Heart left ventricle (tissue), 16 donors: ENCODE results near the gene SKA1. TPM values are rescaled to one million over a fixed set of nuclear protein-coding genes. Genes with fewer than 3 reads are reported as not detected.
"Not testable (repeated sequence)": the region's sequence is repeated elsewhere in the genome, so short reads cannot be mapped to it uniquely, and the experiment has no call there.

Source experiments
- ATAC-seq, 4 donors: fragments of 200-7000 bp; cut with Tn5 transposase; one replicate each; pipeline ENCODE4 v1.9.1; 2020 to 2022; ENCODE audit warnings: moderate library complexity in 4 of 4, mild to moderate bottlenecking in 3 of 4, moderate number of reproducible peaks in 1 of 4
- DNase-seq, 5 donors: peaks; one replicate each; pipeline ENCODE4 v3.0.0-alpha.2; 2020
- H3K27ac ChIP-seq, 12 donors: fragments of 200-600 bp; sonication (generic) in 4 of 12; one replicate each; pipeline versions ENCODE4 v1.5.0 to v1.8.0; 2016 to 2022; ENCODE audit warnings: mild to moderate bottlenecking in 2 of 12
- H3K27me3 ChIP-seq, 9 donors: fragments of 200-600 bp; sonication (generic) in 2 of 9; one replicate each; pipeline versions ENCODE4 v1.5.1 to v1.8.0; 2016 to 2022; ENCODE audit warnings: mild to moderate bottlenecking in 3 of 9
- H3K36me3 ChIP-seq, 9 donors: fragments of 200-600 bp; sonication (generic) in 2 of 9; one replicate each; pipeline versions ENCODE4 v1.5.0 to v1.8.0; 2018 to 2022; ENCODE audit warnings: mild to moderate bottlenecking in 2 of 9
- H3K4me1 ChIP-seq, 12 donors: fragments of 200-600 bp; sonication (generic) in 4 of 12; one replicate each; pipeline versions ENCODE4 v1.5.0 to v1.8.0; 2016 to 2022; ENCODE audit warnings: mild to moderate bottlenecking in 3 of 12
- H3K4me3 ChIP-seq, 12 donors: fragments of 200-600 bp; sonication (generic) in 4 of 12; one replicate each; pipeline versions ENCODE4 v1.5.0 to v1.8.0; 2017 to 2022; ENCODE audit warnings: mild to moderate bottlenecking in 9 of 12, moderate library complexity in 4 of 12
- H3K9me3 ChIP-seq, 12 donors: fragments of 200-600 bp; sonication (generic) in 4 of 12; one replicate each; pipeline versions ENCODE4 v1.5.0 to v1.8.0; 2016 to 2022; ENCODE audit warnings: mild to moderate bottlenecking in 1 of 12
- POLR2A ChIP-seq, 2 donors: fragments of 450-650 bp; IDR thresholded peaks; one replicate each; pipeline ENCODE4 v1.6.1; 2017; ENCODE audit warnings: antibody characterized with exemption in 2 of 2, mild to moderate bottlenecking in 2 of 2, moderate library complexity in 2 of 2
- WGBS, 4 donors: extraction: QIAGEN DNeasy Blood & Tissue Kit in 2 of 4; methylation state at CpG; one replicate each; pipeline versions ENCODE4 v1.1.5 to v1.1.7; 2013 to 2018; 5-methylcytosine and 5-hydroxymethylcytosine counted together
- intact Hi-C, 10 donors: fragments of 100-400 bp; cut with DNase I; formaldehyde crosslinking; loops; one replicate each; pipeline versions ENCODE4 v1.11.1 to v1.14.2; 2022
- polyA plus RNA-seq, 2 donors: library from polyadenylated mRNA; stranded (reverse); fragments of 200-250 nt; gene quantifications; one replicate each; pipeline ENCODE4 v1.2.3, GENCODE V29; 2013
- total RNA-seq, 9 donors: library from RNA; depleted of rRNA in 2 of 9; stranded (reverse); fragments of >200 nt in 2 of 9; fragmentation: NEBNext Ultra II Directional in 3 of 9; extraction: Animal tissue kit (Norgen Biotek cat#: 25700) in 3 of 9; gene quantifications; one replicate each; pipeline versions ENCODE4 v1.1.0 to v1.2.4, GENCODE V29; 2016 to 2023
- TF ChIP-seq, protein P1 (sequence below), 12 donors: fragments of 200-600 bp; sonication (generic) in 4 of 12; IDR thresholded peaks; one replicate each; pipeline versions ENCODE4 v1.5.0 to v1.8.0; 2018 to 2022; ENCODE audit warnings: antibody characterized with exemption in 12 of 12, mild to moderate bottlenecking in 5 of 12
- donor health status: ischemic (EF 13 %, LVEDD 7.1; RV severe dilation, severe dysfunction).
- donor health status: healthy with polysubstance abuse.
- donor health status: DM: no; HTN: yes; CAD: no.
- donor health status: DM: no; HTN: no; CAD: no.
- donor health status: ischemic (EF 25% LVEDD 6.9; RV normal size, moderate dysfunction).
- donor health status: ischemic (EF 25% LVEDD 5.7; RV mildly dilated, moderate dysfunction).
- donor health status: healthy.
- donor health status: DM: yes; HTN: yes; CAD: no.
- donor health status: ischemic (EF 35%, LVEDD 5.7; RV mildly dilated, moderate dysfunction).
- donor health status: nonischemic (EF 11% LVEDD 7.7; RV severe dilation, severe dysfunction).
- donor health status: DM: yes; HTN: yes; CAD: no.
- donor health status: PGD.
- donor health status: ischemic (EF 29% LVEDD 5.4; RV normal size, mild dysfunction).
- donor health status: nonischemic (EF 23%, LVEDD 6.1; RV moderate dilation, normal function).

SKA1 gene
- total and polyA plus RNA-seq, 11 donors = 0.11 to 4.4 (median 0.34) TPM; not detected in 3

DNA sequence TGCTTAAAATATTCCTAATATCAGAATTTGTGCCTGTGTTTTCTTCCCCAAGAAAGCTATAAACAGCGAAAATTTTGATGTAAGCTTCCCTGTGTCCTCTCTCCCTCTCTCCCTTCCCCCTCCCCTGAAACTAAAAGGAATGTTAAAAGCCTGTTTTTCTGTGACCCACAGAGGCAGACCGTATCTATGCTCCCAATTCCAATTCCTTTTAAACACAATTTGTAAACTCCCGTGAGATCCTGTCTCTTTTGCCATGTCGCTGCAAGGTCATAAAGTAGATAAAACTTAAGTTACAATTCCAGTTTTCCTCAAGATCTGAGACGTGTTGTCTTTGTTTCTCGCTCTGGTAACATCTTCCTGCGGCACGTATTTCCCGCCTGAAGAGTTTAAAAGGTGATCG lies 23.3 kb downstream of the SKA1 start:
- peaks cover 0 to 5% (median 0%) of the 10 kb centered on the region in 12 donors for H3K4me1 ChIP-seq
- intact Hi-C loops = no loop called here
- peaks cover 0 to 26% (median 7%) of the 10 kb centered on the region in 9 donors for H3K27me3 ChIP-seq
- no peak for TF ChIP-seq POLR2A (IDR thresholded peaks at IDR 0.05)
- TF ChIP-seq, protein P1, sequence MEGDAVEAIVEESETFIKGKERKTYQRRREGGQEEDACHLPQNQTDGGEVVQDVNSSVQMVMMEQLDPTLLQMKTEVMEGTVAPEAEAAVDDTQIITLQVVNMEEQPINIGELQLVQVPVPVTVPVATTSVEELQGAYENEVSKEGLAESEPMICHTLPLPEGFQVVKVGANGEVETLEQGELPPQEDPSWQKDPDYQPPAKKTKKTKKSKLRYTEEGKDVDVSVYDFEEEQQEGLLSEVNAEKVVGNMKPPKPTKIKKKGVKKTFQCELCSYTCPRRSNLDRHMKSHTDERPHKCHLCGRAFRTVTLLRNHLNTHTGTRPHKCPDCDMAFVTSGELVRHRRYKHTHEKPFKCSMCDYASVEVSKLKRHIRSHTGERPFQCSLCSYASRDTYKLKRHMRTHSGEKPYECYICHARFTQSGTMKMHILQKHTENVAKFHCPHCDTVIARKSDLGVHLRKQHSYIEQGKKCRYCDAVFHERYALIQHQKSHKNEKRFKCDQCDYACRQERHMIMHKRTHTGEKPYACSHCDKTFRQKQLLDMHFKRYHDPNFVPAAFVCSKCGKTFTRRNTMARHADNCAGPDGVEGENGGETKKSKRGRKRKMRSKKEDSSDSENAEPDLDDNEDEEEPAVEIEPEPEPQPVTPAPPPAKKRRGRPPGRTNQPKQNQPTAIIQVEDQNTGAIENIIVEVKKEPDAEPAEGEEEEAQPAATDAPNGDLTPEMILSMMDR (IDR thresholded peaks at IDR 0.05) = no peak
- 42 to 52% (median 45%) methylated on average over 10 of the region's 10 CpGs for WGBS, 4 donors
- H3K36me3 ChIP-seq = no peaks in the 10 kb centered on the region
- DNase-seq (no peak), ATAC-seq (no peak)
- no peak overlapping the region for H3K27ac ChIP-seq
- H3K9me3 ChIP-seq = no peaks in the 10 kb centered on the region
- no peak overlapping the region for H3K4me3 ChIP-seq

DNA sequence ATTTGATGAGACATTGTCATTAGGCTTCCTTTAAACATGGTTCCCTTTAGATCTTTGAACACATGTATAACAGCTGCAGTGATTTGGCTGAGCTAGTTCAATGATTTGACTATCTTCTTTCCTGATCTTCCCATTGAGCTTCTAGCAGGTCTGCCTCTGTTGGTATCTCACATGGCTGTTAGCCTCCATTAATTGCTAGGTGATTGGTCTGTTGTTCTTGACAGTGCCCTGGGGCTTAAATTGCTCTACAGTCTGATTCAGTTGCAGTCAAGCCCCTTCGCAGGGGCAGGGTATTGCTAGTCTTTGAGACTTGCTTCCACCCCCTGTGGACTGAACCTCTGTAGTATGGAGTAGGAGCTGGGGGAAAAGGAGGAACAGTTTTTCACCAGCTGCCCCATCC lies 24.1 kb downstream of the SKA1 start:
- no peaks in the 10 kb centered on the region for H3K9me3 ChIP-seq
- peaks cover 0 to 5% (median 0%) of the 10 kb centered on the region in 12 donors for H3K4me1 ChIP-seq
- H3K27ac ChIP-seq = no peak overlapping the region
- ATAC-seq = no peak
- no peaks in the 10 kb centered on the region for H3K36me3 ChIP-seq
- DNase-seq = no peak
- 73 to 92% (median 82%) methylated on average over 1 of the region's 1 CpG for WGBS, 4 donors
- H3K27me3 ChIP-seq = peaks cover 0 to 31% (median 7%) of the 10 kb centered on the region in 9 donors
- intact Hi-C loops = no loop called here
- TF ChIP-seq, protein P1 (IDR thresholded peaks at IDR 0.05) = no peak
- TF ChIP-seq POLR2A (IDR thresholded peaks at IDR 0.05) = no peak
- H3K4me3 ChIP-seq = no peak overlapping the region

DNA sequence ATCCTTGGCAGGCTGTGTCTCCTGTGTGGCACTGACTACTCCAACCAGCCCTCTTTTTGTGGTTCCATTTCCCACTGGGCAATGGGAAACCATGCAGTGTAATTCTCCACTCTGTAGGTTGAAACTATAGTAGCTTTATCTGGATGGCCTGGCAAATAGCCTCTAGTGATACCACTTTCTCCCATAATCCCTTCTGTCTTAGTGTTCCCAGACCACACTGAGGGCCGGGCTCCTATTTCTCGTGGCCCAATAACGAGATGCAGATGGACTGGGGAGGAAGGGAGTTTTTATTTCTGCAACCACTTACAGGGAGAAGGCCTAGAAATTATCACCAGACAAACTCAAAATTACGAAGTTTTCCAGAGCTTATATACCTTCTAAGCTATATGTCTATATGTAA lies 24.7 kb downstream of the SKA1 start:
- peaks cover 0 to 31% (median 7%) of the 10 kb centered on the region in 9 donors for H3K27me3 ChIP-seq
- ATAC-seq (no peak), DNase-seq (no peak)
- WGBS, 4 donors = 69 to 92% (median 84%) methylated on average over 4 of the region's 4 CpGs
- peaks cover 0 to 5% (median 0%) of the 10 kb centered on the region in 12 donors for H3K4me1 ChIP-seq
- intact Hi-C loops = no loop called here
- no peak for TF ChIP-seq POLR2A (IDR thresholded peaks at IDR 0.05)
- TF ChIP-seq, protein P1 (IDR thresholded peaks at IDR 0.05) = no peak
- H3K36me3 ChIP-seq = no peaks in the 10 kb centered on the region
- H3K27ac ChIP-seq = no peak overlapping the region
- H3K4me3 ChIP-seq = no peak overlapping the region
- H3K9me3 ChIP-seq = no peaks in the 10 kb centered on the region

DNA sequence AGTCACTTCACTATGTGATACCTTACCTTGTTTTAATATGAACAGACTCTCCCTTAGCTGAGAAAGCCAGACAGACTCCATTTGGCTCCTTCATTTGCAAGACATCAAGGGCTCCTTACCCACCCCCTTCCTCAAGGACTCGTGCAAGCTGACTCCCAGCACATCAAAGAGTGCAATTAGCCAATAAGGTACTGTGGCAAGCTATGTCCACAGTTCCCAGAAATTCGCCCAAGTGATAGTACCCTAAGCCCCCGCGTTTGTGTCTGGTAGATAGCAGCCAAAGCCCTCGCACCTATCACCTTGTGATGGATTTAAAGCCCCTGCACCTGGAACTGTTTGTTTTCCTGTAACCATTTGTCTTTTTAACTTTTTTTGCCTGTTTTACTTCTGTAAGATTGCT lies 25.6 kb downstream of the SKA1 start:
- peaks cover 0 to 31% (median 7%) of the 10 kb centered on the region in 9 donors for H3K27me3 ChIP-seq

DNA sequence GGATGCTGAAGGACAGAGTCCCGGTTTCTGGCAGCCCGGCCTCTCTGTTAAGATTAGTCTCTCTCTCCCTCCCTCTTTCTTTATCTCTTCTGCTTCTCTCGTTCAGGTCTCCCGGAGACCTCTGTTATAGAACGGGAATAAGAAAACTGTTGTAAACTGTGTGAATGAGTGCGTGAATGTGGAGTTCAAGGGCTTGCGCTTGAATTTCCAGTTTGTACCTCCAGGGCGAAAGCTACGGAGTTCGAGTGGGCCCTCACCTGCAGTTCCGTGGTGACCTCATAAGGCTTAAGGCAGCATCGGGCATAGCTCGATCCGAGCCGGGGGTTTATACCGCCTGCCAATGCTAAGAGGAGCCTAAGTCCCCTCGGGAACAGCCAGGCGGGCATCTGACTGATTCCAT lies 26.4 kb downstream of the SKA1 start:
- no peak for ATAC-seq
- no peak overlapping the region for H3K27ac ChIP-seq
- peaks cover 0 to 5% (median 0%) of the 10 kb centered on the region in 12 donors for H3K4me1 ChIP-seq
- no peak overlapping the region for H3K4me3 ChIP-seq
- whole genome bisulfite sequencing, 4 donors = 52 to 75% (median 68%) methylated on average over 18 of the region's 18 CpGs
- intact Hi-C loops = no loop called here
- DNase-seq = no peak
- H3K27me3 ChIP-seq = peaks cover 0 to 33% (median 7%) of the 10 kb centered on the region in 9 donors
- no peaks in the 10 kb centered on the region for H3K36me3 ChIP-seq
- H3K9me3 ChIP-seq = no peaks in the 10 kb centered on the region
- TF ChIP-seq, protein P1 (IDR thresholded peaks at IDR 0.05) = no peak
- TF ChIP-seq POLR2A (IDR thresholded peaks at IDR 0.05) = no peak

More for the DNA sequence above, 25.6 kb downstream of the SKA1 start:
- ATAC-seq, H3K4me1 ChIP-seq, H3K27ac ChIP-seq, H3K36me3 ChIP-seq, H3K9me3 ChIP-seq, intact Hi-C loops, DNase-seq, H3K4me3 ChIP-seq: not testable (repeated sequence)
- WGBS, 4 donors = 64 to 70% (median 67%) methylated on average over 5 of the region's 5 CpGs
